SK-N-SH (cell line): ENCODE data around the gene HIF1AN.

Experiments used
- CTCF ChIP-seq: fragments of 200-600 bp; sonication (generic); IDR thresholded peaks from 2 replicates; pipeline ENCODE4 v1.6.1; 2017; ENCODE audit warnings: antibody characterized with exemption, mild to moderate bottlenecking, moderate library complexity
- EP300 ChIP-seq, 2 experiments: IDR thresholded peaks; 2 replicates each; pipeline versions ENCODE4 v1.4.0 to v1.6.1; 2012; ENCODE audit warnings: borderline replicate concordance in 1 of 2, low read depth in 1 of 2, low read length in 1 of 2
- POLR2AphosphoS5 ChIP-seq: IDR thresholded peaks from 2 replicates; pipeline ENCODE4 v1.6.1; 2012; ENCODE audit warnings: low read depth, low read length
- RAD21 ChIP-seq: IDR thresholded peaks from 2 replicates; pipeline ENCODE4 v1.6.1; 2012; ENCODE audit warnings: mild to moderate bottlenecking, low read length
- REST ChIP-seq: IDR thresholded peaks from 2 replicates; pipeline ENCODE4 v1.6.1; 2012; ENCODE audit warnings: mild to moderate bottlenecking, low read depth, low read length, moderate library complexity

DNA sequence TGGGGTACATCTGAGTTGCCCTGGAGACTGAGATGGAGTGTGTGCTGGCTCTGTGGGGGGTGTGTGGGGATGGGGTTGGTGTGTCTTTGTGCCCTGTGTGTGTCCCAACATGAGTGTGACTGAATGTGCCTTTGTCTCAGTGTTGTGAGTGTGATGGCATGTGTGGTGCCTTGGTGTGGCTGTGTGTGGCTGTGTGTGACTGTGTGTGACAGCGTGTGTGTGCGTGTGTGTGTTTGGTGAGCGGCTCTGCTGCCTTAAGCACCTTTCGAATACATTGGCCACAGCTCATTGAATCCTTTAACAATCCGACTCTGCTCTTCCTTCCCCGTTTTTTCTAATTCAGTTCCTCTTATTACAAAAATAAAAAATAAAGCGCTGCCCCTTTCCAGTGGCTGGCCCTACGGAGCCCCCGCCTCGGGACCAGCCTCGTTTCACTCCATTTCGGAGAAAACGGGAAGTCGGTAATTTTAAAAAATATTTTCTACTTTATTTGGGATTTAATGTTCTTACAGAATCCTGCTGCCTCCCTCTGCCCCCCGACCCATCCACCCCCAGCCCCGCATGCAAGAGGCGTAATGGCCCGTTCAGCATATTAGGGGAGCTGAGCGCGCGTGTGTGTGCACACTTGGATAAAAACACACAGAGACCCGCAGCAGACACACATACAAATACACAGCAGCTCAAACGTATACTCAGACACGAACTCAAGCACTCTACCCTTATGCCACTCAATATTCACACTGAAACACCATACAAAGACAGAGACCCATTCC lies 35.5 kb downstream of the HIF1AN start:
- TF ChIP-seq RAD21 (no peak), REST (no peak), POLR2AphosphoS5 (no peak), EP300 (IDR thresholded peaks at IDR 0.05; ENCODE audit: borderline replicate concordance in 1 of 2, low read depth in 1 of 2, low read length in 1 of 2) (no peak), CTCF (no peak)
